ENCODE data around the gene PREX1.
"Not testable (repeated sequence)": the region's sequence is repeated elsewhere in the genome, so short reads cannot be mapped to it uniquely, and the experiment has no call there.

PREX1 gene, protein sequence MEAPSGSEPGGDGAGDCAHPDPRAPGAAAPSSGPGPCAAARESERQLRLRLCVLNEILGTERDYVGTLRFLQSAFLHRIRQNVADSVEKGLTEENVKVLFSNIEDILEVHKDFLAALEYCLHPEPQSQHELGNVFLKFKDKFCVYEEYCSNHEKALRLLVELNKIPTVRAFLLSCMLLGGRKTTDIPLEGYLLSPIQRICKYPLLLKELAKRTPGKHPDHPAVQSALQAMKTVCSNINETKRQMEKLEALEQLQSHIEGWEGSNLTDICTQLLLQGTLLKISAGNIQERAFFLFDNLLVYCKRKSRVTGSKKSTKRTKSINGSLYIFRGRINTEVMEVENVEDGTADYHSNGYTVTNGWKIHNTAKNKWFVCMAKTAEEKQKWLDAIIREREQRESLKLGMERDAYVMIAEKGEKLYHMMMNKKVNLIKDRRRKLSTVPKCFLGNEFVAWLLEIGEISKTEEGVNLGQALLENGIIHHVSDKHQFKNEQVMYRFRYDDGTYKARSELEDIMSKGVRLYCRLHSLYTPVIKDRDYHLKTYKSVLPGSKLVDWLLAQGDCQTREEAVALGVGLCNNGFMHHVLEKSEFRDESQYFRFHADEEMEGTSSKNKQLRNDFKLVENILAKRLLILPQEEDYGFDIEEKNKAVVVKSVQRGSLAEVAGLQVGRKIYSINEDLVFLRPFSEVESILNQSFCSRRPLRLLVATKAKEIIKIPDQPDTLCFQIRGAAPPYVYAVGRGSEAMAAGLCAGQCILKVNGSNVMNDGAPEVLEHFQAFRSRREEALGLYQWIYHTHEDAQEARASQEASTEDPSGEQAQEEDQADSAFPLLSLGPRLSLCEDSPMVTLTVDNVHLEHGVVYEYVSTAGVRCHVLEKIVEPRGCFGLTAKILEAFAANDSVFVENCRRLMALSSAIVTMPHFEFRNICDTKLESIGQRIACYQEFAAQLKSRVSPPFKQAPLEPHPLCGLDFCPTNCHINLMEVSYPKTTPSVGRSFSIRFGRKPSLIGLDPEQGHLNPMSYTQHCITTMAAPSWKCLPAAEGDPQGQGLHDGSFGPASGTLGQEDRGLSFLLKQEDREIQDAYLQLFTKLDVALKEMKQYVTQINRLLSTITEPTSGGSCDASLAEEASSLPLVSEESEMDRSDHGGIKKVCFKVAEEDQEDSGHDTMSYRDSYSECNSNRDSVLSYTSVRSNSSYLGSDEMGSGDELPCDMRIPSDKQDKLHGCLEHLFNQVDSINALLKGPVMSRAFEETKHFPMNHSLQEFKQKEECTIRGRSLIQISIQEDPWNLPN (N-terminal part only)

DNA sequence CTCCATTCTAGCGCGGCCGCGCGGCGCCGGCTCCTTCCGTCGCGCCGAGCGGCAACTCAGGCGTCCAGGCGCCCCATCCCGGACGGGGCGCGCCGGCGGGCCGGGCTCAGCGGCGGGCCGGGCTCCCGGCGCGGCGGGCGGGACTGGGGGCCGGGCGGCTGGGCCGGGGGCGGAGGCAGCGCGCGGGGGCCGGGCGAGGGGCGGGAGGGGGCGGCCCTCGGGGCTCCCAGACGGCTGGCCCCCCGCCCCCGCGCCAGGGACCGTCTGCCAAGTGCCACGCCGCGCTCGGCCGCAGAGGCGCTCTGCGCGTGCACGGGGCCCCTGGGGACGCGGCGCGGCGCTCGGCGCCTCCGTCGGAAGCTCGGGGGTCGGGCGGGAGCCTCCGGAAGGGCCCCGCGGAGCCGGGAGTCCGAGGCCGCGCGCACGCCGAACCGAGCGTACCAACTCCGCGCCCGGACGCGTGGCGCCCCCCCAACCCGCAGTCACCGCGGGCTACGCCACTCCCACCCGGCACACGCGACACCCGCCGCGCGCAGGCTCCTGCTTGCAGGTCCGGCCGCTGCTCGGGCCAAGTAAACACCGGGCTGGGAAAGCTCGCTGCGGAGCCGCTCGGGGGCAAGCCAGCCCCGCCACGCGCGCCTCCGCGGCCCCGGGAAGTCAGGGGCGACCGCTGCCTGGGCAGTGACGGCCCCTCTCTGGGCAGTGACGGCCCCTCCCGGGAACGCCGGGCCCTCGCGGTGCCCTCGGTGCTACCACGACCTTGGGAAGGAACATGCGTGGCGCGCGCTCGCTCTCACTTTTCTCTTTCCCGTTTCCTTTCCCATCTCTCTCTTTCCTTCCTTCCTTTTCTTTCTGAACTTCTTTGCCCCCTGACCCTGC, at the start of gene PREX1:
Gene PREX1, minus strand, starts transcription at position 145 of the 879 bp plus-strand sequence. Its CDS starts 139 bp downstream, at position 6.
- H3K36me3 ChIP-seq (ENCODE audit: insufficient read depth, low read depth, low read length) = no peaks in the 10 kb centered on the region
- peaks cover 64% of the 10 kb centered on the region for H3K27me3 ChIP-seq (ENCODE audit: insufficient read depth, low read length)
- peak within 1 kb of the TSS; percentile 82 for H3K4me3 ChIP-seq (ENCODE audit: low read length)
- no peaks in the 10 kb centered on the region for H3K9me3 ChIP-seq (ENCODE audit: insufficient read depth, low read depth, low read length)
- H3K4me1 ChIP-seq (ENCODE audit: insufficient read depth, low read length) = peaks cover 13% of the 10 kb centered on the region; the same call in 1 of the 2 replicates
- no peak within 1 kb of the TSS for H3K27ac ChIP-seq (ENCODE audit: low read length)
- peak within 1 kb of the TSS; percentile 67; the same call in 1 of the 2 replicates for H3K9ac ChIP-seq (ENCODE audit: low read depth, low read length)

DNA sequence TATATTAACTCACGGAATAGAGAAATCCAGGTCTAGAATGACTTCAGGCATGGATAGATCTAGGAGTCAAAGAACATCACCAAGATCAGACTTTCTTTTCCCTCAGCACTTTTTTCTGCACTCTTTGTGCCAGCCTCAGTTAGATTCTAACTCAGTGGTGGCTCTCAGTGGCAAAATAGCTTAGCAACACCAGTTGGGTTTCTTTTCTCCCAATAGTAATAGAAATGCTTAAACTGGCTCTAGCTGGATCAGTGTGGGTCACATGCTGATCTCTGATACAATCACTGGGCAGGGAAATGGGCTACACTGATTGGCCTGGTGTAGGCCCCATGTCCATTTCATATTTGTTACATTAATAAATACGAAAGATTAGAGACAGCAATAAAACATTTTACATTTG, 49.5 kb upstream of the PREX1 start:
- Histone ChIP-seq H3K4me3 (ENCODE audit: low read length) (no peak overlapping the region), H3K4me1 (ENCODE audit: insufficient read depth, low read length) (no peaks in the 10 kb centered on the region), H3K9me3 (ENCODE audit: insufficient read depth, low read depth, low read length) (no peaks in the 10 kb centered on the region), H3K27ac (ENCODE audit: low read length) (no peak overlapping the region), H3K36me3 (ENCODE audit: insufficient read depth, low read depth, low read length) (no peaks in the 10 kb centered on the region), H3K9ac (ENCODE audit: low read depth, low read length) (no peak overlapping the region), H3K27me3 (ENCODE audit: insufficient read depth, low read length) (no peaks in the 10 kb centered on the region)

DNA sequence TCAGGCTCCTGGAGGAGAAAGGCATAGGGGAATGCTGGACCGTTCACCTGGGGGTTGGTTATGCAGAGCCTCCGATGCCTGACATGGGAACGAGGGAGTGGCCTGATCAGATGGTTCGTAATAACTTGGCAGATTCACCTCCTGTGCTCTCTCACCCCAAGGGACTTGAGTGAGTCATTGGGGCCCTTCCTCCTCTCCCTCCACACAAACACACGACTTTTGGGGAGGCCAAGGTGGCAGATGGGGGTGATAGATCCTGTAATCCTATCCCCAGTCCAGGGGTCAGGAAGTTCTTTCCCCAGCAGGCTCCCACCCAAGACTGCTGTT, 48.1 kb upstream of the PREX1 start:
- no peaks in the 10 kb centered on the region for H3K4me1 ChIP-seq (ENCODE audit: insufficient read depth, low read length)
- H3K9ac ChIP-seq (ENCODE audit: low read depth, low read length) = no peak overlapping the region
- no peaks in the 10 kb centered on the region for H3K9me3 ChIP-seq (ENCODE audit: insufficient read depth, low read depth, low read length)
- H3K4me3 ChIP-seq (ENCODE audit: low read length) = no peak overlapping the region
- no peaks in the 10 kb centered on the region for H3K36me3 ChIP-seq (ENCODE audit: insufficient read depth, low read depth, low read length)
- no peaks in the 10 kb centered on the region for H3K27me3 ChIP-seq (ENCODE audit: insufficient read depth, low read length)
- H3K27ac ChIP-seq (ENCODE audit: low read length) = no peak overlapping the region

DNA sequence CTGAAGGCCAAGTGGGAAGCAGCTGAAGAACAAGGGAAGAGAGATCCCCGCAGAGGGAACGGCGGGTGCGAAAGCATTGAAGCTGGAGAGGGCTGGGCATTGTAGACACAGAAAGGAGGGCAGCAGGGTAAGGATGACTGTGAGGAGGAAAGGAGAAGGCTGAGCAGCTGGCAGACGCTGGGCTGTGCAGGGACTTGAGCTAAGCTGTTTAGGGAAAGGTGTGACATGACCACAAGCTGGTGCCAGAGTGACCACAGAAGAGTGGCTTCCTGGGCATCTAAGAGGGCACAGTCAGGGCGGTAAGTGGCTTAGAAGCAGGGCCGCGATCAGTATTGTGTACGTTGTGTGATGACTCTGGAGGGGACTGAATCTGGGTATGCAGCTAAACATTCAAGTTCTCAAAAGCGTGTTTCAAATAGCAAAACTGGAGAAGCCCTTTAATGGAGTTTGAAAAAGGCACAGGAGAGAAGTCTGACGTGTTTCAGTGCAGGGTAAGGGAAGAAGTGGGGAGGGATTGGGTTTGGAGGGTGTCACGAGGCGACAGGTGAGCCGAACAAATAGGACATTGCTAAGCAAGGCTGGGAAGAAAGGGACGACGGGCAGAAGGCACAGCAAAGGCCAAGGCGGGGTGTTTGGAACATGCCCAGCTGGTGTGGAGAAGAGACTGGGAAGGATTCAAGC, 47.6 kb upstream of the PREX1 start:
- Histone ChIP-seq H3K27ac (ENCODE audit: low read length) (no peak overlapping the region), H3K4me1 (ENCODE audit: insufficient read depth, low read length) (no peaks in the 10 kb centered on the region), H3K4me3 (ENCODE audit: low read length) (no peak overlapping the region), H3K9me3 (ENCODE audit: insufficient read depth, low read depth, low read length) (no peaks in the 10 kb centered on the region), H3K27me3 (ENCODE audit: insufficient read depth, low read length) (no peaks in the 10 kb centered on the region), H3K9ac (ENCODE audit: low read depth, low read length) (no peak overlapping the region), H3K36me3 (ENCODE audit: insufficient read depth, low read depth, low read length) (no peaks in the 10 kb centered on the region)

DNA sequence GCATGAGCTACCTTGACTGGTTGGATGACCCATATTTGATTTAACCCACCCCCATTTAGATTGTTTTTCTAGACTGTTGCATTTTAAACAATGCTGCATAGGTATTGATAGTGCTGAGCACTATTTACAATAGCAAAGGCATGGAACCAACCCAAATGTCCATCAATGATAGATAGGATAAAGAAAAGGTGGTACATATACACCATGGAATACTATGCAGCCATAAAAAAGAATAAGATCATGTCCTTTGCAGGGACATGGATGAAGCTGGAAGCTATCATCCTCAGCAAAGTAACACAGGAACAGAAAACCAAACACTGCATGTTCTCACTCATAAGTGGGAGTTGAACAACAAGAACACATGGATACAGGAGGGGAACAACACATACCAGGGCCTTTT, 41.6 kb upstream of the PREX1 start:
- H3K9me3 ChIP-seq (ENCODE audit: insufficient read depth, low read depth, low read length); H3K27me3 ChIP-seq (ENCODE audit: insufficient read depth, low read length); H3K36me3 ChIP-seq (ENCODE audit: insufficient read depth, low read depth, low read length); H3K27ac ChIP-seq (ENCODE audit: low read length); H3K4me1 ChIP-seq (ENCODE audit: insufficient read depth, low read length); H3K4me3 ChIP-seq (ENCODE audit: low read length); H3K9ac ChIP-seq (ENCODE audit: low read depth, low read length): not testable (repeated sequence)

DNA sequence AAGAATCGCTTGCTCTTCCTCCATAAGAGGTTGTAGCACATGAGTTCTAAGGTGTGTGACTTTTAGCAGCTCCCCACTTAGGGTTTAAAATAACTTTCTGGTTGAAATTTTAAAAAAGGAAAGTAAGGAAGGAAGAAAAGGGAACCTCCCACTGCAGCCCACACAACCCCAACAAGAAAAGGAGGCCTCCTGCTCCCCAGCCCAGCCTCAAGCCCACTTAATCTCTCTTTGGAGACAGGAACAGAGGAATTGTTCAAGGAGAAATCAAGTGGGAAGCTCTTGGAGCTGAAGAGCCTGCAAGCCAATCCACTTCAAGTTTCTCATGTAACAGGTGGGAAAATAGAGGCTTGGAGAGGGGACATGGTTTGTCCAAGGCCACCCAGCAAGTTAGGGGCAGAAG, 39.1 kb upstream of the PREX1 start:
- Histone ChIP-seq H3K4me1 (ENCODE audit: insufficient read depth, low read length) (no peaks in the 10 kb centered on the region), H3K27me3 (ENCODE audit: insufficient read depth, low read length) (no peaks in the 10 kb centered on the region), H3K9me3 (ENCODE audit: insufficient read depth, low read depth, low read length) (no peaks in the 10 kb centered on the region), H3K9ac (ENCODE audit: low read depth, low read length) (no peak overlapping the region), H3K4me3 (ENCODE audit: low read length) (no peak overlapping the region), H3K36me3 (ENCODE audit: insufficient read depth, low read depth, low read length) (no peaks in the 10 kb centered on the region), H3K27ac (ENCODE audit: low read length) (no peak overlapping the region)

DNA sequence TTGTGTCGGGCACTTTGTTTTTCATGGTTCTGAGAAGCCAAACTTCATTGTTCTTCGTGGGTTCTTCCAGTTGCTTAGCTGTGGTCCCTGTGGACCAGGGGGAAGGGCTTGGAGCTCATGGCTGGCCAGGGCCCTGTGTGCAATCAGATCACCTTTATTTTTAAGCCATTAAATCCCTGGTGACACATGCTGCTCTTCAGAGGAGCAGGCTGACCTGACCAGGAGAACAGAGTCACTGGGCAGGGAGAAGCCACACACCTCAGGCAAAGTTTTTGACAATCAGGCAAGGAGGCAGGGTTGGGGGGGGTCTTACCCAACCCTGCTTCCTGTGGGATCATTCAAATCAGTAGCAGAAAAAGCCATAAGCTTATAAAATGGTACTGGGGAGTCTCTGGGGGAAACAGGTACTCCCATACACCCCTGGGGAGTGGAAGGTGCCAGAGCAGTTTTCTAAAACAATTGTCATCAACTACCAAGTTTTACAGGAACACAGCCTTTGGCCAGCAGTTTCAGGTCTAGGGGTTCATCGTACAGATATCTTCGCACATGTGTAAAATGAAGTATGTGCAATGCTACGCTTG, 37.0 kb upstream of the PREX1 start:
- Histone ChIP-seq H3K27ac (ENCODE audit: low read length) (no peak overlapping the region), H3K36me3 (ENCODE audit: insufficient read depth, low read depth, low read length) (no peaks in the 10 kb centered on the region), H3K9ac (ENCODE audit: low read depth, low read length) (no peak overlapping the region), H3K9me3 (ENCODE audit: insufficient read depth, low read depth, low read length) (no peaks in the 10 kb centered on the region), H3K27me3 (ENCODE audit: insufficient read depth, low read length) (no peaks in the 10 kb centered on the region), H3K4me1 (ENCODE audit: insufficient read depth, low read length) (no peaks in the 10 kb centered on the region), H3K4me3 (ENCODE audit: low read length) (no peak overlapping the region)

DNA sequence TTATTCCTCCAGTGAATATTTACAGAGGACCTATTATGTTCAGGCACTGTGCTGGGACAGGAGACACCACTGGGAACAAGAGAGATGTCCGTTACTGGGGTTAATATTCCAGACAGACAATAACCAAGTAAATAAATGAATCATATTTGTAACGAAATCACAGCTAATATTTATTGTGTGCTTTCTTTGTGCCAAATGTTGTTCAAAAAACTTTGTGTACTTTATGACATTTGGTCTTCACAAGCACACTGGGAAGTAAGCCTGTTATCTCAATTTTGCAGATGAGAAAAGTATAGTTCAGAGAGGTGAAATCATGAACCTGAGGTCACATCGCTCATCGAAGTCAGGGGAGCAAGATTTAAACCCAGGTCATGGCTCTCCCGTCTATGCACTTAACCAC, 36.5 kb upstream of the PREX1 start:
- no peaks in the 10 kb centered on the region for H3K9me3 ChIP-seq (ENCODE audit: insufficient read depth, low read depth, low read length)
- no peaks in the 10 kb centered on the region for H3K27me3 ChIP-seq (ENCODE audit: insufficient read depth, low read length)
- no peak overlapping the region for H3K4me3 ChIP-seq (ENCODE audit: low read length)
- no peaks in the 10 kb centered on the region for H3K4me1 ChIP-seq (ENCODE audit: insufficient read depth, low read length)
- no peak overlapping the region for H3K27ac ChIP-seq (ENCODE audit: low read length)
- H3K36me3 ChIP-seq (ENCODE audit: insufficient read depth, low read depth, low read length) = no peaks in the 10 kb centered on the region
- H3K9ac ChIP-seq (ENCODE audit: low read depth, low read length) = no peak overlapping the region

DNA sequence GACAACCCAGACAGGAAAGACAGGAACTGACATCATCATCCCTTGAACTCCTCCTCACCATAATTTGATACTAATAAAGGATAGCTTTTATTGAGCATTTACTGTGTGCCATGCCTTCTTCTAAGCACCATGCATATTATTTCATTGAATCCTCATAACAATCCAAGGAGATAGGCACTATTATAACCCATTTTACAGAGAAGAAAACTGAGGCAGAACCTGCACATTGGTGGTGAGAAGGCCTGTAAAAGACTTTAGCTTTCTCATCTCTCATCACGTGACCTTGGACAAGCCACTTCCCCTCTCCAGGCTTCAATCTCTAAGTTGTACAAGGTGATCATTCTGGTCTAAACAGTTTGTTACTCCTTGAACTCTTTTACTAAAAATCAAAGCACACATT, 34.5 kb upstream of the PREX1 start:
- Histone ChIP-seq H3K36me3 (ENCODE audit: insufficient read depth, low read depth, low read length) (no peaks in the 10 kb centered on the region), H3K27ac (ENCODE audit: low read length) (no peak overlapping the region), H3K4me1 (ENCODE audit: insufficient read depth, low read length) (no peaks in the 10 kb centered on the region), H3K9ac (ENCODE audit: low read depth, low read length) (no peak overlapping the region), H3K27me3 (ENCODE audit: insufficient read depth, low read length) (no peaks in the 10 kb centered on the region), H3K4me3 (ENCODE audit: low read length) (no peak overlapping the region), H3K9me3 (ENCODE audit: insufficient read depth, low read depth, low read length) (no peaks in the 10 kb centered on the region)

DNA sequence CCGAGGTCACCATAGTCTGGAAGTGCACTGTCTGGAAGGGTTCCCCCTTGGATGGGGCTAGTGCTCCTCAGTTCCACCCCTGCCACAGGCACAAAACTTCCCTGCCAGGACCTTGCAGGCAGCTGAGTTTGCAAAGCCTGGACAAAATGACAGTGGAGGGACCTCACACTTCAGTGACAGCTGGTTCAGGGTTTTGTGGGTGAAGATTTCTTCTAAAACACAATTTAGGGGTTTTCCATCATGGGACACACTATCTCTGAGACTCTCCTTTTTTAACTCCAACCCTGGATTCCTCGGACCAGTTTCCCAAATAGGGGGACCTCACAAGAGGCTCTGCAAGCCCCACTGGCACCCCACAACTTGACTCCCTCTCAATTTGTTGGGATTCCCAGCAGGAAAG, 33.6 kb upstream of the PREX1 start:
- H3K27ac ChIP-seq (ENCODE audit: low read length) = no peak overlapping the region
- H3K9me3 ChIP-seq (ENCODE audit: insufficient read depth, low read depth, low read length) = no peaks in the 10 kb centered on the region
- no peak overlapping the region for H3K4me3 ChIP-seq (ENCODE audit: low read length)
- H3K36me3 ChIP-seq (ENCODE audit: insufficient read depth, low read depth, low read length) = no peaks in the 10 kb centered on the region
- no peak overlapping the region for H3K9ac ChIP-seq (ENCODE audit: low read depth, low read length)
- no peaks in the 10 kb centered on the region for H3K4me1 ChIP-seq (ENCODE audit: insufficient read depth, low read length)
- H3K27me3 ChIP-seq (ENCODE audit: insufficient read depth, low read length) = no peaks in the 10 kb centered on the region
